ENCODE data around the gene WIZ.
"Not testable (repeated sequence)": the region's sequence is repeated elsewhere in the genome, so short reads cannot be mapped to it uniquely, and the experiment has no call there.

The WIZ gene

GRCh38 chr19:15400521-15401396, 49.0 kb downstream of the WIZ start:
- no peak for DNase-seq

DNA sequence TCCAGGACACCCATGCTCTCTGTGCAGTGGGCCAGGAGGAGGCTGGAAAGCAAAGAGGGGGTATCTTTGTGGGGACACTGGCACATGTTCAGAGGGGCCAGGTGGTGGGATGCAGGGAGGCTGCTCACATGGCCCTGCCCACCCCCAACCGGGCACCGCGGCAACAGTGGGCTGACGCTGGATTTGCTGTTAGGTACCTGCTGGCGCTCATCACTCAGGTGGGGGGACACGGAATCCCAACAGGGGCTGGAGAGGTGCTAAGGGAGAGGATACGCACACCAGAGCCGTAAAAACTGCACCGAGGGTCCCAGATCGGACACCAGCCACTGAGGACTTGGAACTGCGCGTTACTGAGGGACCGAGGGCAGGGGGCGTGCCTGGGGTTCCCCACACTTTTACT, 50.1 kb downstream of the WIZ start:
- no peak for DNase-seq

- DNase-seq = no peak
These were observed 50.6 kb downstream of the WIZ start for GRCh38 chr19:15399234-15399515.

GRCh38 chr19:15398501-15399233, 51.1 kb downstream of the WIZ start:
- DNase-seq = no peak

DNA sequence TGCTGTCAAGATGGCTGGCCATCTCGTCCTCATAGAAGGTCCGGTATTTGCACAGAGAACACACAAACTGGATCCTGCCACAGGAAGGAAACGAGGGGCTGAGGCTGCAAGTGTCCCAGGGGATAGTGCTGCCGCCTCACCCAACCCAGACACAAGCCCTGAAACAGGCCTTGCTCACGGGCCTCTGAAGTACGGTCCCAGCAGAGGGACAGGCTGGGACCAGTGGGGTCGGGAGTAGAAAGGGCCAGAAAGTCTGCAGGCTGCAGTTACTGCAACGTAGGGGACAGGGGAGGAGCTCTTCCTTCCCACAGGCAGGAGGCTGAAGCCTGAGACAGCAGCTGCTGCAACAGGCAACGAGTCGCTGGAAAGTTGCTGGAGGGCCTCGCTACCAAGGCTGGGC, 52.0 kb downstream of the WIZ start:
- DNase-seq = no peak

GRCh38 chr19:15397236-15397635, 52.5 kb downstream of the WIZ start:
- DNase-seq = no peak

GRCh38 chr19:15396436-15396835, 53.3 kb downstream of the WIZ start:
- no peak for DNase-seq

DNA sequence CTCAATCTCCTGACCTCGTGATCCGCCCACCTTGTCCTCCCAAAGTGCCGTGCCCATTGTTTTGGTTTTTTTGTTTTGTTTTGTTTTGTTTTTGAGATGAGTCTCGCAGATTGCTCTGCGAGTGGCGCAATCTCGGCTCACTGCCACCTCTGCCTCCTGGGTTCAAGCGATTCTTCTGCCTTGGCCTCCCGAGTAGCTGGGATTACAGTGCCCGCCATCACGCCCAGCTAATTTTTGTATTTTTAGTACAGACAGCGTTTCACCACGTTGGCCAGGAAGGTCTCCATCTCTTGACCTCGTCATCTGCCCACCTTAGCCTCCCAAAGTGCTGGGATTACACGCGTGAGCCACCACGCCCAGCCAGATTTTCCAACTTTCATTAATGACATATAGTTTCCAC, 54.5 kb downstream of the WIZ start:
- not testable (repeated sequence) for DNase-seq

- DNase-seq = no peak
These were observed 55.3 kb downstream of the WIZ start for GRCh38 chr19:15394426-15394825.

DNA sequence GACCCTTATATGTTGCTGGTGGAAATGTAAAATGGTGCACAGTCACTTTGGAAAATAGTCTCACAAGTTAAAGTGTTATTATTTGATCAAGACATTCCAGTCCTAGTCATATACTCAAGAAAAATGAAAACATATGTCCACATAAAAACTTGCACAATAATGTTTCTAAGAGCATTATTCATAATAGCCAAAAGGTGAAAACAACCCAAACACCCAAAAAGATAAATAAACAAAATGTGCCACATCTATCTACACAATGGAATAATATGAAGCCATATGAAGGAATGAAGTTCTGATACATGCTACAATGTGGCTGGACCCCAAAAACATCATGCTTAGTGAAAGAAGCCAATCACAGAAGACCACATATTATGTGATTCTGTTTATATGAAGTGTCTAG, 55.8 kb downstream of the WIZ start:
- no peak for DNase-seq

DNA sequence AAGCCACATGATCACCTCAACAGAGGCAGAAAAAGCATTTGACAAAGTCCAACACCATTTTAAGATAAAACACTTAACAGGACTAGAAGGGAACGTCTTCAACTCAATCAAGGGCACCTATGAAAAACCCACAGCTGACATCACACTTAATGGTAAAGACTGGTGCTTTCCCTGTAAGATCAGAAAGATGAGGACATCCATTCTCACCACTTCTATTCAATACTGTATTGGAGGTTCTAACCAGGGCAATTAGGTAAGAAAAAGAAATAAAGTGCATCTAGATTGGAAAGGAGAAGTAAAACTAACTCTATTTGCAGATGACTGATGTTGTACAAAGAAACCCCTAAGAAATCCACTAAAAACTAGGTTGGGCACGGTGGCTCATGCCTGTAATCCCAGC, 58.9 kb downstream of the WIZ start:
- no peak for DNase-seq

GRCh38 chr19:15381864-15382263, 67.9 kb downstream of the WIZ start:
- DNase-seq = no peak

- DNase-seq = no peak
These were observed 68.3 kb downstream of the WIZ start for GRCh38 chr19:15381429-15381828.

DNA sequence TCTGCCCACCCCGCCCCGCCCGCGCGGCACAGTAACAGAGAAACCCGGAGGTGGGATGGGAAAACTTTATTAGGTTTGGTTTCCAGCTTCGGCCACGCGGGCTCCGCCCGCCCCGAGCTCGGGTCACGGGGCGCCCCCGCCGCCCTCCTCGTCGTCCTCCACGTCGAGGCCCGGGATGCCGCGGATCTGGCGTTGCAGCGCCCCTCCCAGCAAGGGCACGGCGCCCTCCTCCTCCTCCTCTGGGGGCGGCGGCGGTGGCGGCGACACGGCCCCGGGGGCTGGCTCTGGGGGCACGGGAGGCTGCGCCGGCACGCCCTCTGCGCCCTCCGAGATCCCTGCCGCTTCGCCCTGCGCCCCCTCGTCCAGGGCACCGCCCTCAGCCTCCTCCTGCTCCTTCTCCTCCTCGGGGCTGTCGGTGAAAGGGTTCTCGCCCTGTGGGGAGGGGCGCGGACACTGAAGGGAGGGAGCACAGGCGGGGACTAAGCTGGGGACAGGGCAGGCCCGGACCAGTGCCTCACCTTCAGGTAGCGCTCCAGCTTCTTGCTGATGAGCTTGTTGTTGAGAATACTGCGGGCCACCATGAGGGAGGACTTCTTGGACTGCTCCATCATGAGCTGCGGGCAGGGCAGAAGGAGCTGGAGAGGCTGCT, 69.6 kb downstream of the WIZ start:
- DNase-seq = peak; percentile 84

- DNase-seq = peak; percentile 98
These were observed 70.4 kb downstream of the WIZ start, which contains the start of gene AKAP8 for GRCh38 chr19:15379083-15379998. TSS of gene AKAP8 (minus strand) at chr19:15379787. CDS start at chr19:15379731, 56 bp downstream.

- peak; percentile 10 for DNase-seq
These were observed 71.1 kb downstream of the WIZ start for GRCh38 chr19:15378534-15379082.

- no peak for DNase-seq
These were observed 74.8 kb downstream of the WIZ start for GRCh38 chr19:15374796-15375440.

DNA sequence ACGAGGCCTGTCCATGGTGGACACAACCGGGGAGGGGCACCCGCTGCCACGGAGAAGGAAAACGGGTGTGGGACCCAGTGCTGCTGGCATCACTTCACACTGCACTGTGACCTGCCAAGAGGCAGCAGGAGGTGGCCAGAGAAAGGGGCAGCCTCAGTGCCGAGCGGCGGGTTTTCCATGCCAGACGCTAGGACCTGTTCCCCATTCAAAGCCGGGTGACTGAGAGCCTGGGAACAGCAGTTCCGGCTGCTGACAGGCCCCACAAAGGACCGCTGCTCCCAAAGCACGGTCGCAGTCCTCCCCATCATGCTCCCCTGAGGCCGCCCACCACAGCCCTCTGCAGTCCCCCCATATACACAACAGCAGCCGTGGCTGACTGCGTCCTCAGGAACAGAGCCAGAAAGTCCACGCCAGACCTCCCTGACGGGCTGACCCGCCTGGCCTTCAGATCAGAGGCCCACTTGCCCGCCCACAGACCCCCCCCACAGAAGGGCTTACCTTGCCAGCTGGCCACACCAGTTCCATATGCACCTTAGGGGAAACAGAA, 75.6 kb downstream of the WIZ start:
- DNase-seq = no peak

DNA sequence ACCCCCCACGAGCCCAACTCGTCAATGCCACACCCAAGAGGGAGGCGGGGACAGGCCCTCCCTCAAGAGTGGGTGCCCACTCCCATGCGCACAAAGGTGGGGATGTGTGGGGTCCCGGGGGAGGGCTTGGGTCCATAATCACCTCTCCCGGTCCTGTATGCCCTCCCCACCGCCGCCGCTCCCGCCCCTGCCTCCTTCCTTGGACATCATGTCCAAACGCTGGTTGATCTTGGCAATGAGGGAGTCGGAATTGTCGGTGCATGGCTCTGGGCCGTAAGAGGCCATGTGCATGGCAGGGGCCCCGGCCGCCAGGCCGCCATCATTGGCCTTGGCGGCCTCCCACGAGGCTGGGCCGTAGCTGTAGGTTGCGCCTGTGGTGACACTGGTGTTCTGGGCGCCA, 76.1 kb downstream of the WIZ start:
- no peak for DNase-seq

- no peak for DNase-seq
These were observed 76.9 kb downstream of the WIZ start for GRCh38 chr19:15372891-15373301.

GRCh38 chr19:15372470-15372869, 77.3 kb downstream of the WIZ start:
- DNase-seq = no peak

Data from NCI-H1105 treated with DMSO at 0.1 percent for 48 hours (cell line).